Karpas-422 (cell line): Measurements from ENCODE around the gene LHFPL4. TPM values are rescaled to one million over a fixed set of nuclear protein-coding genes. Genes with fewer than 3 reads are reported as not detected.

ENCODE experiments used
- DNase-seq: peaks from one replicate; pipeline ENCODE4 v3.0.0-alpha.2; 2015
- H2AFZ ChIP-seq: fragments of 200-600 bp; sonication (generic); 2 replicates; pipeline ENCODE4 v1.6.1; 2014; ENCODE audit warnings: antibody characterized with exemption, low read length, mixed read lengths
- H3K27ac ChIP-seq: fragments of 200-600 bp; sonication (generic); 2 replicates; pipeline ENCODE4 v1.5.1; 2014; ENCODE audit warnings: mild to moderate bottlenecking, low read length, moderate library complexity
- H3K27me3 ChIP-seq: fragments of 200-600 bp; sonication (generic); 2 replicates; pipeline ENCODE4 v1.6.1; 2014; ENCODE audit warnings: low read length, mixed read lengths
- H3K36me3 ChIP-seq: fragments of 200-600 bp; sonication (generic); 2 replicates; pipeline ENCODE4 v1.6.1; 2014; ENCODE audit warnings: low read length, mixed read lengths; ENCODE audit not compliant: insufficient read depth
- H3K4me1 ChIP-seq: fragments of 200-600 bp; sonication (generic); 2 replicates; pipeline ENCODE4 v1.6.1; 2014; ENCODE audit warnings: mild to moderate bottlenecking, low read length, mixed read lengths
- H3K4me2 ChIP-seq: fragments of 200-600 bp; sonication (generic); 2 replicates; pipeline ENCODE4 v1.6.1; 2014; ENCODE audit warnings: low read length, low read depth, mild to moderate bottlenecking; ENCODE audit not compliant: poor library complexity, severe bottlenecking
- H3K4me3 ChIP-seq: fragments of 200-600 bp; sonication (generic); 2 replicates; pipeline ENCODE4 v1.5.1; 2014; ENCODE audit warnings: mild to moderate bottlenecking, antibody characterized with exemption, low read length, mixed read lengths
- H3K79me2 ChIP-seq: fragments of 200-600 bp; sonication (generic); 2 replicates; pipeline ENCODE4 v1.6.1; 2014; ENCODE audit warnings: mild to moderate bottlenecking, low read length, mixed read lengths
- H3K9ac ChIP-seq: fragments of 200-600 bp; sonication (generic); 2 replicates; pipeline ENCODE4 v1.6.0; 2014; ENCODE audit warnings: low read length
- H3K9me2 ChIP-seq: fragments of 200-600 bp; sonication (generic), shearing (Covaris generic); replicated peaks from 2 replicates; pipeline ENCODE4 v1.6.0; 2014; ENCODE audit warnings: mild to moderate bottlenecking, low read length, moderate library complexity; ENCODE audit not compliant: insufficient read depth
- H3K9me3 ChIP-seq: fragments of 300-700, 200-600 bp; sonication (generic); 2 replicates; pipeline ENCODE4 v1.6.1; 2014; ENCODE audit warnings: low read length, mixed read lengths
- H4K20me1 ChIP-seq: fragments of 200-600 bp; sonication (generic); 2 replicates; pipeline ENCODE4 v1.6.1; 2014; ENCODE audit warnings: mild to moderate bottlenecking, antibody characterized with exemption, low read length, low read depth; ENCODE audit not compliant: insufficient read depth
- total RNA-seq: library from RNA; depleted of rRNA; stranded (reverse); fragments of >200 nt; shearing (Covaris generic); gene quantifications from 2 replicates; pipeline ENCODE4 v1.2.3, GENCODE V29; 2014; ENCODE audit warnings: low replicate concordance

LHFPL4 gene
- total RNA-seq, 1 experiment from 2014 or later, result not detected

DNA sequence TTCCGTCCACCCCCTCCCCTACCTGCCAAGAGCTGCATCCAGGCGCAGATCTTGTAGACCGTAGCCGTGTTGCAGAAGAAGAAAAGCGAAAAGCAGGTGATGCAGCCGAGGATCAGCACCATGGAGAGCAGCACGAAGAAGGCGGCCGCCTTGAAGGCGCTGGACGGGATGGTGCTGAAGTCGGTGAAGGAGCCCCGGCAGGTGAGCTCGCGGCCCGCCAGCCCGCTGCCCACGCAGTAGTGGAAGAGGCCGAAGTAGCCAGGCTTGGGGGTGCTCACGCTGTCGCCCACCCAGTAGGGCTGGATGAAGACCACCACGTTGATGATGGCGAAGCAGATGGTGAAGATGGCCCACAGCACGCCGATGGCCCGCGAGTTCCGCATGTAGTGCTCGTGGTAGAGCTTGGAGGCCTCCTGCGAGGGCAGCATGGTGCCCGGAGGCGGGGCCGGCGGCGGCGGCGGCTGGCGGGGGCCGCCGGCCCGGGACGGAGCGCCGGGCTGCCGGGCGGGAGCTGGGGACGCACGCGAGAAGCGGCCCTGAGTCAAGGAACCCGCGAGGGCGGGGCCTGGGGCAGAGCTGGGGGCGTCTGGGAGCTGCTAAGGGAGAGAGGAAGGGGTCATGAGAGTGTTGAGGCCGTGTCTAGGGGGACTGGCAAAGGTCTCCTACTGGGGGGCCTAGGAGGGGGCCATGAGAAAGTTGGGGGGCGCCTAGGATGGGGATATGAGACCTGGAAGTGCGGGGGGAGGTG lies 1.2 kb downstream of the LHFPL4 start:
- H3K4me2 ChIP-seq, result no peak overlapping the region
- no peaks in the 10 kb centered on the region for H3K4me1 ChIP-seq
- H3K27me3 ChIP-seq, result no peaks in the 10 kb centered on the region
- no peaks in the 10 kb centered on the region for H3K9me3 ChIP-seq
- no peaks in the 10 kb centered on the region for H3K79me2 ChIP-seq
- H3K36me3 ChIP-seq, result no peaks in the 10 kb centered on the region
- H3K4me3 ChIP-seq, result no peak overlapping the region
- no peak for DNase-seq
- no peak overlapping the region for H3K27ac ChIP-seq
- no peaks in the 10 kb centered on the region for H4K20me1 ChIP-seq
- H3K9ac ChIP-seq, result no peak overlapping the region
- H3K9me2 ChIP-seq, result no peaks in the 10 kb centered on the region
- H2AFZ ChIP-seq, result no peak overlapping the region

DNA sequence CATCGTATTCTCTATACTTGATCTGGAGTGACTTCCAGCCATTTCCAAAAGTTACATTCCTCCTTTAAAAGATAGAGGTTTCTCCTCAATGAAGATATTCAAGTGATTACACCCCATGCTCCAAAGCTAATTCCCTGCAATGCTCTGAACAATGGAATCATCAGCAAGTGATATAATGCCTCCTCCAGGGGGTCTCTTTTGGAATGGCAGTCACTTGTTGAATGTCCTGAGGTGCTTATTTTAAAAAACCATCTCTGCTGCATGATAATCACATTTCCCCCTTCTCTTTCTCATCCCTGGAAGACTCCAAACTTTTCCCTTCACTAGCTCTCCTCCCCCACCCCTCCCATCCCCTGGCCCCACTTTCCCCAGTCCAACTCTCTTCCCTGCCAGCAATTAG lies 2.6 kb downstream of the LHFPL4 start:
- Histone ChIP-seq H3K4me2 (no peak overlapping the region), H3K9me3 (no peaks in the 10 kb centered on the region), H3K9ac (no peak overlapping the region), H3K4me1 (no peaks in the 10 kb centered on the region), H2AFZ (no peak overlapping the region), H3K9me2 (no peaks in the 10 kb centered on the region), H3K4me3 (no peak overlapping the region), H3K27me3 (no peaks in the 10 kb centered on the region), H3K27ac (no peak overlapping the region), H4K20me1 (no peaks in the 10 kb centered on the region), H3K36me3 (no peaks in the 10 kb centered on the region), H3K79me2 (no peaks in the 10 kb centered on the region)
- DNase-seq, result no peak

DNA sequence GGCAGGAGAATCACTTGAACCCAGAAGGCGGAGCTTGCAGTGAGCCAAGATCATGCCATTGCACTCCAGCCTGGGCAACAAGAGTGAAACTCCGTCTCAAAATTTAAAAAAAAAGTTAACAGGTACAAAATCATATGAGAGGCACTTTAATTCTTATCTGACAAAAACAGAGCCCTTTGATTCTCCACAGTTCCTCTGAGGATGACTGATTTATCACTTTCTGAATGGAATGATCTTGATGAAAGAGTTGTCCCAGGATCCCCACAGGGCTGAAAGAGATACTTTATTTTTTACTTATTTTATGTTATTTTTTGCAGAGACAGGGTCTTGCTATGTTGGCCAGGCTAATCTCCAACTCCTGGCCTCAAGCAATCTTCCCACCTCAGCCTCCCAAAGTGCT lies 4.0 kb downstream of the LHFPL4 start:
- H3K9me3 ChIP-seq, result no peaks in the 10 kb centered on the region
- H3K4me2 ChIP-seq, result no peak overlapping the region
- no peak overlapping the region for H2AFZ ChIP-seq
- H3K4me1 ChIP-seq, result no peaks in the 10 kb centered on the region
- DNase-seq, result no peak
- H3K27ac ChIP-seq, result no peak overlapping the region
- no peaks in the 10 kb centered on the region for H3K9me2 ChIP-seq
- H3K4me3 ChIP-seq, result no peak overlapping the region
- no peak overlapping the region for H3K9ac ChIP-seq
- H3K79me2 ChIP-seq, result no peaks in the 10 kb centered on the region
- H4K20me1 ChIP-seq, result no peaks in the 10 kb centered on the region
- H3K36me3 ChIP-seq, result no peaks in the 10 kb centered on the region
- H3K27me3 ChIP-seq, result no peaks in the 10 kb centered on the region

DNA sequence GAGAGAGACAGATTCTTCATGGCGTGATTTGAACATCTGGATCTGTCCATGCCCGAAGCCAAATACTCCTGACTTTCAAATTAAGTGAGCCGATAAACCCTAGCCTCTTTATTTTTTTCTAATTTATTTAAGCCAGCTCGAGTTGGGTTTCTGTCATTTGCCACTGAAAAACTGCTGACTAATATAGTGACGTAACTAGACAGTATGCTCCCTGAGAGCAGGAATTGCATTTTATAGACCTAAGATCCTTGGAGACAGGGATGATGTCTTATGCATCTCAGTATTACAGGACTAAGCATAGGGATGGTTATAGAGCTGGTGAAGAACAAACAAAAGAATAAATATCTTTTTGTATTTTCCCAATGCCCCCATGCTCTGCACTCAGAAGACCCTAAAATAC lies 4.6 kb downstream of the LHFPL4 start:
- Histone ChIP-seq H3K9ac (no peak overlapping the region), H3K9me3 (no peaks in the 10 kb centered on the region), H3K4me1 (no peaks in the 10 kb centered on the region), H3K27me3 (no peaks in the 10 kb centered on the region), H3K4me2 (no peak overlapping the region), H3K9me2 (no peaks in the 10 kb centered on the region), H3K27ac (no peak overlapping the region), H2AFZ (no peak overlapping the region), H4K20me1 (no peaks in the 10 kb centered on the region), H3K36me3 (no peaks in the 10 kb centered on the region), H3K4me3 (no peak overlapping the region), H3K79me2 (no peaks in the 10 kb centered on the region)
- DNase-seq, result no peak

DNA sequence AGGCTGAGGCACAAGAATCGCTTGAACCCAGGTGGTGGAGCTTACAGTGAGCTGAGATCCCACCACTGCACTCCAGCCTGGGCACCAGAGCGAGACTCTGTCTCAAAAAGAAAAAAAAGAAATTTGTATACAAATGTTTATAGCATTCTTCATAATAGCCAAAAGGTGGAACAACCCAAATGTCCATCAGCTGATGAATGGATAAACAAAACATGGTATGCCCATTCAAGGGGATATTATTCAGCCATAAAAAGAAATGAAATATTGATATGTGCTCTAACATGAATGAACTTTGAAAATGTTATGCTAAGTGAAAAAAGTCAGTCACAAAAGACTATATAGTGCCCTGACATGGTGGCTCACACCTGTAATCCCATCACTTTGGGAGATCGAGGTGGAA lies 11.4 kb downstream of the LHFPL4 start:
- Histone ChIP-seq H3K9me2 (no peaks in the 10 kb centered on the region), H4K20me1 (no peaks in the 10 kb centered on the region), H3K27ac (no peak overlapping the region), H3K36me3 (no peaks in the 10 kb centered on the region), H3K27me3 (no peaks in the 10 kb centered on the region), H3K9ac (no peak overlapping the region), H3K4me1 (no peaks in the 10 kb centered on the region), H3K79me2 (no peaks in the 10 kb centered on the region), H3K4me3 (no peak overlapping the region), H3K4me2 (no peak overlapping the region), H3K9me3 (no peaks in the 10 kb centered on the region), H2AFZ (no peak overlapping the region)
- peak; percentile 37 for DNase-seq

DNA sequence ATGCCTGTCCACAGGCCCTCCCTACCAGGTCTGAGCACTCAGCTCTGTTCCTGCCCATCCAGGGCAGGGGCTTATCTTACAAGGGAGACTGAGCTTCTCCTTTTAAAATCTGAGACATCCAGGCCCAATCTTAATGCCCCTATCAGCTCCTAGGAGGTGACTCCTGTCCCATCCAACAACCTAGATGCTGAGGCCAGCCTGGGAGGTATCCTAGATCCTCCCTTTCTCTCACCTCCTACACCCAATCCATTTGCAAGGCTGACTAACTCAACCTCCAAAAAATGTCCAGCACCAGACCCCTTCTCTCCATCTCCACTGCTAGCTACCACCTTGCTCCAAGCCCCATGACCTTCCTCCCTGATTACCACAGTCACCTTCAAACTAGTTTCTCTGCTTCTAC lies 17.4 kb downstream of the LHFPL4 start:
- Histone ChIP-seq H3K27ac (no peak overlapping the region), H3K4me2 (no peak overlapping the region), H3K9me2 (no peaks in the 10 kb centered on the region), H4K20me1 (no peaks in the 10 kb centered on the region), H3K4me3 (no peak overlapping the region), H3K79me2 (no peaks in the 10 kb centered on the region), H3K36me3 (no peaks in the 10 kb centered on the region), H3K9ac (no peak overlapping the region), H3K27me3 (no peaks in the 10 kb centered on the region), H3K9me3 (no peaks in the 10 kb centered on the region), H2AFZ (no peak overlapping the region), H3K4me1 (no peaks in the 10 kb centered on the region)
- DNase-seq, result no peak

DNA sequence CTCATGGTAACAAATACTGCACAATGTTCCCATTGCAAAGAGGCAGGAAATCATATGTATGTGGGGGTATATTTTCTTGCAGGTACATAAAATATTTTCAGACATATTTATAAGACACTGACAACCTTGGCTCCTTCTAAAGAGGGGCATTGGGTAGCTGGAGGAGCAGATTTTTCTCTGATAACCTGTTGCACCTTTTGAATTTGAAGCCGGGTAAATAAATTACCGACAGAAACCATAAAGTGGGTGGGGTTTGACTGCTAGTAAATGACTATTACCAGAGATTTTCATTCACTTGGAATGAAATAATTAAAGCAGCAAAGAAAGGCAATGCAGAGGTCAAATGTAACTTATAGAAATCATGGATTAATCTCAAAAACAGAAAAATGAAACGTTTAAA lies 19.2 kb downstream of the LHFPL4 start:
- Histone ChIP-seq H3K9me3 (no peaks in the 10 kb centered on the region), H3K27ac (no peak overlapping the region), H3K9ac (no peak overlapping the region), H3K9me2 (no peaks in the 10 kb centered on the region), H3K79me2 (no peaks in the 10 kb centered on the region), H3K4me2 (no peak overlapping the region), H3K4me3 (no peak overlapping the region), H2AFZ (no peak overlapping the region), H4K20me1 (no peaks in the 10 kb centered on the region), H3K36me3 (no peaks in the 10 kb centered on the region), H3K4me1 (no peaks in the 10 kb centered on the region), H3K27me3 (no peaks in the 10 kb centered on the region)
- DNase-seq, result no peak

DNA sequence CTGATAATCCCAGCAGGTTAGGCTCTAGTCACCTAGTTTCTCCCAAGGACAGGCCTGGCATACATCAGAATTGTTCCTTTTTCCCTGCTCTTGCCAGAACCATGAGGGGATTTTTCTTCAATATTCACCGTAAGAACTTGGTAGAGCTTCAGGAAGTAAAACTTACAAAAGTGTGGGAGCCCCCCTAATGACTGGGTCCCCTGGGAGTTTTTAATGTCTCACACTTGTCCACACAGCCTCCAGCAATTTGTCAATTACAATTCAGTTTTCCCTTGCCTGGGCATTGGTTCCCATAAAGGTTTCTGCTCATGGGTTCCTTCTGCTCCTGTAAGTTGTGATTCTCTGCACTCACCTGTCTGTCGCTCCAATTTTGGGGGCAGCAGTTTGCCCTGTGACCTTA lies 28.5 kb downstream of the LHFPL4 start:
- H3K9me2 ChIP-seq, result no peaks in the 10 kb centered on the region
- H3K79me2 ChIP-seq, result no peaks in the 10 kb centered on the region
- H3K9ac ChIP-seq, result no peak overlapping the region
- no peak overlapping the region for H3K4me3 ChIP-seq
- no peaks in the 10 kb centered on the region for H3K27me3 ChIP-seq
- no peaks in the 10 kb centered on the region for H3K4me1 ChIP-seq
- no peak overlapping the region for H3K4me2 ChIP-seq
- H2AFZ ChIP-seq, result no peak overlapping the region
- no peak for DNase-seq
- no peaks in the 10 kb centered on the region for H4K20me1 ChIP-seq
- H3K9me3 ChIP-seq, result no peaks in the 10 kb centered on the region
- H3K27ac ChIP-seq, result no peak overlapping the region
- no peaks in the 10 kb centered on the region for H3K36me3 ChIP-seq
